ENCODE data around the gene TGFBR3.
A peak's percentile ranks its signal among the peaks of the same experiment; 100 is the strongest.
"Not testable (repeated sequence)": the region's sequence is repeated elsewhere in the genome, so short reads cannot be mapped to it uniquely, and the experiment has no call there.

TGFBR3 gene

GRCh38 chr1:91881280-91881679 is 4.7 kb downstream of the TGFBR3 start:
- no peak for DNase-seq

DNA sequence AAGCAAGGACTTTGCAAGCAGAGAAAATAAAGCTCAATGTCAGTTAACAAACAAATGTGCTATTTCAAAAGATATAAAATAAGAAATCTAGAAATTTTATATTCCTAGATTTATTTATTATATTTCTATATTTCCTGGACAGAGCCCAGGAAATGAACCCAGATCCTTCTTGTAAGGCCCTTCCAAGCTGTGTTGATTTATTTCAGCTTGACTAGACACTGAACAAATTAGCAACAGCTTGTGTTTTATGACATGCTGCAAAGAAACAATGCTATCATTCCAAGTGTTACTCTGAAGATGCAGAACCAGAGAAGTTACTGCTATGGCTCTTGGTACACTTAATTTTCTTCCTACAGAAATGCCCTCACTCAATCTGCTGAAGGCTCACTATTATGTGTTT is 6.2 kb downstream of the TGFBR3 start:
- no peak for DNase-seq

DNA sequence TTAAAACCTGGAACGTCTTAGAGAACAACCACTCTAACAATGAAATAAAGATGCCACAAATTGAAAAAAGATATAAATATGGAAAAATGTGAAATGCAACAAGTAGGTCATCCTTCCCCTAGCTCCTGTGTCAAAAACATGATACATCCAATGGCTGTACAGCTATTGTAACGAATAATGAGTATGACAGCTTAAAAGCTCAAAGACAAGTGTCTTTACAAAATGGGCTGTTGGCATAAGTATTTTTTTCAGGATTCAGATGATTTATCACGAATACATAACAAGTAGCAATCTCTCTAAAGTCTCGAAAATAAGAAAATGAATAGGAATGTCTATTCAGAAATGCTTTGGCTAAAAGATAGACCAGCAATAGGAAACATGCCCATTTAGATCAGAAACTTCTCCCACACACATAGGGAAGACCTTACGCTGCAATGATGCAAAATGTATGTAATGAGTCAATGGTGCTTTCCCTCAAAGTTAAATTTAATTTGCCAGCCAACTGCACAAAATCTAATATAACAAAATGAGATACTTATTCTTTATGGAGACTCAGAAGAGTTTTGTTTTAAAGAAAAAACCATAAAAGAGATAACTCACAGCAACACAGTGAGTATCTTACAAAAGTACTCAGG is 8.3 kb downstream of the TGFBR3 start:
- DNase-seq: no peak

DNA sequence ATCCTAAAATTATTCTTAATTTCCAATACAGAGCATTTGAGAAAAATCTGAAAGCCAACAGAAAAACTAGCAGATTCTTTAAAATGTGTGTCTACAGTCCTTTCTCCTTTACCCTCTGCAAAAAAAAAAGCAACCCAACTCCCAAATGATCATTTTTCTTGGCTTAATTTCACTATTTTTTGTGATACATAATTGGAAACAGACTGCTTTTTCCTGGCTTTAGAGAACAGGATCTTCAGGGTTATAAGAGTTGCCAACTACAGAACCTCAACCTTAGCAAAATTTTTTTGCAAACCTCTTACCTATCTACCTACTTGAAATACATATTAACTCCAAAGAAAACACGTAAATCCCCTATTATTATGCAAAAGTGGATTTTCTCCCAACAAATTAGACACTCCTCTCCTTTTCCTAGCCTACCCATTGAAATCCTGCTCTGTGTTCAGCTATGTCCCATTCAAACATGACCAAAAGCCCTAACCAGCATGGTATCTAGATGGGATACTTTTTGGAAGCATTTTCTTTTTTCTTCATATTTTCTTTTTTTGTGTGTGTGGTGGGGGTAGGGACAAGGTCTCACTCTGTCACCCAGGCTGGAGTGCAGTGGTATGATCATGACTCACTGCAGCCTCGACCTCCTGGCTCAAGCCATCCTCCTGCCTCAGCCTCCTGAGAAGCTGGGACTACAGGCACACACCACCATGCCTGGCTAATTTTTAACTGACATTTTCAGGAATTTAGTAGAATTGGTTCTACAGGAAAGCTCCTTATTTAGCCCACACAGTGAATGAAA is 9.0 kb downstream of the TGFBR3 start:
- no peak for DNase-seq

- no peak for DNase-seq
Measured at GRCh38 chr1:91876040-91876470, 9.9 kb downstream of the TGFBR3 start.

GRCh38 chr1:91874167-91874566 is 11.8 kb downstream of the TGFBR3 start:
- no peak for DNase-seq

DNA sequence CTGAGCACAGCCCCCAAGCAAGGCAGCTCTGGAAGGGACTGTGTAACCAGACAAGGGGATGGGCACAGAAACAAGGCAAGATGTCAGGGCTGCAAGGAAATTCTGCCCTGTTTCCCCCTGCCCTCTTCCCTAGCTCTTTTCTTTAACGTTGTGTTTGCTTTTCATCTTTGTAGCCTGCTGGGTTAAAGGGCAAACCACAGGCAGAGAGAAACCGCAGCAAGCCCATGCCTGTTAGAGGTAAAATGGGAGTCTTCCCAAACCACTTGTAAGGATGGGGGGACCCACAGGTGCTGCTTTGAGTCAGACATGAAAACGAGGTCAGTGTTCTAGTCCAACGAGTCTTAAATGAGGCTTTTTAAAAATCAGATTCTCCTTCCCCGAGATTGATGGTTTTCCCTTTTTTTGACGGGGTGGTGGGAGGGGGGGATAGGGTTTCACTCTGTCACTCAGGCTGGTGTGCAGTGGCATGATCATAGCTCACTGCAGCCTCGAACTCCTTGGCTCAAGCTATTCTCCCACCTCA is 13.3 kb downstream of the TGFBR3 start:
- DNase-seq: peak; percentile 6

- no peak for DNase-seq
Measured at GRCh38 chr1:91872000-91872399, 14.0 kb downstream of the TGFBR3 start.

DNA sequence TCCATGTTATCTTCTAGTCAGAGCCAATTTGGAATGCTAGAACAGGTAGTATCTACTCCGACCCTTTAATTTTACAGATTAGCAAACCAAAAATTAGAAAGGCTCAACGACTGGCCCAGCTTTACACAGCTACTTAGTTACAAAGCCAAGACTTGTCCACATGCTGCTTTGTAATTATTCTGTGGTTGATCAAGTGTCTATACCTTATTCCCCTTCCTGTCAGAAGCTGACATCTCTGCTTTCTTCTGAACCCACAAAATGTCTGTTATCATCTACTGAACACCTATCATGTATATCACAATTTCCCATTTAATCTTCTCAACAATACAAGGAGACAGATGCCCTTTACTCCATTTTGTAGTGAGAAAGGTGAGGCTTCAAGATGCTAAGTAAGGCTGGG is 15.6 kb downstream of the TGFBR3 start:
- DNase-seq: no peak

DNA sequence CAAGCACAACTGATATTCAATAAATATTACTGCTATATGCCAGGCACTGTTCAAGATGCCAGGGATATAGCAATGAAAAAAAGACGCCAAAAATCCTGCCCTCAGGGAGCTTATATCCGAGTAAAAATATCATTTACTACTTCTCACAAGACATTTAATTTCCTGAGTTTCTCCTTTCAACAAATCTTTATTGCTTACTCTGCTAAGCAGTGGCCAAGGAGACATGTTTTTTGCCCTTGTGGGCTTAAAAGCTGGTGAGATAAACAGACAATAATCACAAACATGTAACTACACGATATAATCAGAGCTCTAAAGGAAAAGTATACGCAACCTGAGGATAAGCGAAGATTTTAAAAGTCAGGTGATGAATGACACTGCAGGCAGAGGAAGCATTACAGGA is 19.5 kb downstream of the TGFBR3 start:
- no peak for DNase-seq

- DNase-seq: no peak
Measured at GRCh38 chr1:91864017-91864700, 21.8 kb downstream of the TGFBR3 start.

DNA sequence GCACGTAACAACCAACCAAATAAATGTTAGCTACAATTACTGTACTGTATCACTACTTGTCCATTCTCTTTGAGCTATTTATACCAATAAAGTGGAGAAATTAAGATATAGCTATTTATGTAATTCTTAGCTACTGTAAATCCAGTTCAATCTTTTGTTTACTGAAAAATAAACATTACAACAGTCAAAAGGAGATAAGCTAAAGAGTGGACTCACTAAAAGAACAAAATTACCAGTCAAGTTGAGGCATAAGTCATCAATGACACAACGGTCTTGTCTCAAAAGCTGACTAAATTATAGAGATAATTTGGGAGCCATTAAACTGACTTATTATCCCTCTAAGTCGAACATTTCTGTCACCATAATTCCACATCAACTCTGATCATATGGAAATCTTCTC is 22.5 kb downstream of the TGFBR3 start:
- no peak for DNase-seq

DNA sequence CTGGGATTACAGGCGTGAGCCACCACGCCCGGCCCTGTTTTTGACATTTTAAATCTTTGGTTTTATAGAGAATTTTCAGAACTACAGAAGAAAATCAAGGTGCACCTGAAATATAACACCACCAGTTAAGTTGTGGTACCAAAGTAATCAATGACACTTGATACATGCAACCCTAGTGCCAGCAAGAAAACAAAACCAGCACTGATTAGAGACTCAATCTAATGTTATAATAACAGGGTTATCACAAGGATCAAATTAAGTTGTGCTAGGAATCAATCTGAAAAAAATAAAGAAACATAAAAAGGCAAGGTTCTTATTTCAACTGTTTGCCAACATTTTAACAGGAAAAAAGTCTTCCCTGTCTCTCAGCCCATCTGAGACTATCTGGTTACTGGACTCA is 23.8 kb downstream of the TGFBR3 start:
- no peak for DNase-seq

GRCh38 chr1:91857557-91858239 is 28.3 kb downstream of the TGFBR3 start:
- no peak for DNase-seq

DNA sequence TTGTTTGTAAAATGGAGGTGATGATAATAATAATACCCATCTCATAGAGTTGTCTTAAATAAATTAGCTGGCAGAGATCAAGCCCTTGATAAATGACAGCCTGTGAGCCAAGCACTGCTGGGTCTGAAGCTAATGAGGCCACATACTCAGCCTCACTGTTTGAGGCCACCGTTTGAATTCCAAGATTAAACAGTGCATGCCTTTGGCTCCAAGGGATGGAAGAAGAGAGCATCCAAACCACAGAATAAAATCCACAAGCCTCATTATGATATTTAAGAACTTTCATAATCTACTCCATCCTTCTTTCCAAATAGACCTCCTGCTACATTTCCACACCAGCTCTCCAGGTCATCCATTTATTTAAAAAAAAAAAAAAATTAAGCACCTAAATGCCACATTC is 29.0 kb downstream of the TGFBR3 start:
- DNase-seq: no peak

- no peak for DNase-seq
Measured at GRCh38 chr1:91854852-91855534, 31.0 kb downstream of the TGFBR3 start.

DNA sequence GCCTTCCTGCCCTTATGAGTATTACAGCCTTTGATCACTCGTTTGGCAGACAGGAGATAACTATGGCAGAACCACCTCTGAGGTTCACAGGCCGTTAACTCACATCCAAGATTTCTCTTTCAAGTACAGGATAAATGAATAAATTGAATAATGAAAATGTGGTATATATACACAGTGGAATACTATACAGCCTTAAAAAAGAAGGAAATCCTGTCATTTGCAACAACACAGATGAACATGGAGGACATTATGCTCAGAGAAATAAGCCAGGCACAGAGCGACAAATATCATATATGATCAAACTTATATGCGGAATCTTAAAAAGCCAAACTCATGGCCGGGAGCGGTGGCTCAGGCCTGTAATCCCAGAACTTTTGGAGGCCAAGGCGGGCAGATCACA is 32.6 kb downstream of the TGFBR3 start:
- DNase-seq: no peak

- DNase-seq: not testable (repeated sequence)
Measured at GRCh38 chr1:91852011-91852410, 33.9 kb downstream of the TGFBR3 start.

DNA sequence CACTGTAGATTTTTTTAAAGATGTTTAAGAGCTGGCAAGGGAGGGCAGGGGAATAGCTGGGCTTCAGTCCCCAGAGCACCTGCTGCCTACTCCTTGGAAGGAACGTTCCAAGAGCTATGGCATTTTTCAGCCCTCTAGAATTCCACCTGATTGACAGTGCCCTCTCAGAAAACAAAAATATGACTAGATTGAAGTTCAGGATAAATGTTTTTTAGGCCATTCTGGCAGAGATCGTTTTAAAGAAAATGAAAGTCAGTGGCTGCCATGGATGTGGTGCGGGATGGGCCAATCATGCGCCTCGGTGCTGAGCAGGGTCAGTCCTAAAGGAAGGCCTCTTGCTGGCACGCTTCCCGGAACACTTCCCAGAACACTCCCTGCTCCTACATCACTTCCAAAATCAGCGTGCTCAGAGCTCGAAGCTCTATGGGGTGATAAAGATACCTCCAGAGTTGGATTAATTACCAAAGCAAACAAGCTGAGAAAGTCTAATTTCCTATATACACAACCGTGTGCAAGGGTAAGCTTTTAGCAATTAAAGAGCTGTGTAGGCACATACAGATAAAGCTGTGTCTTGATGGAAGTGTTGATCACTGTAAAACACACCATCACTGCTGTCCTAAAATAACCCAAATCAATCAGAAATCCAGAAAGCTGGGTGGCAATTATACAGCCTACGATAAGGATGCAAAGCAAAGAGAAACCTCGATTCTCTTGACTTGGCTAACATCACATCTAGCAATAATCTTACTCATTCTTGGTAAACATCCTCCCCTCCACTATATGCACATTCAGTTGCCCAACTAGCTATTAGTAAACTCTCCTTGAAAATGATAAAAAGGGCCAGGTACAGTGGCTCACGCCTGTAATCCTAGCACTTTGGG is 34.6 kb downstream of the TGFBR3 start:
- DNase-seq: peak; percentile 74

- no peak for DNase-seq
Measured at GRCh38 chr1:91850708-91851107, 35.2 kb downstream of the TGFBR3 start.

- DNase-seq: no peak
Measured at GRCh38 chr1:91847851-91848250, 38.1 kb downstream of the TGFBR3 start.

DNA sequence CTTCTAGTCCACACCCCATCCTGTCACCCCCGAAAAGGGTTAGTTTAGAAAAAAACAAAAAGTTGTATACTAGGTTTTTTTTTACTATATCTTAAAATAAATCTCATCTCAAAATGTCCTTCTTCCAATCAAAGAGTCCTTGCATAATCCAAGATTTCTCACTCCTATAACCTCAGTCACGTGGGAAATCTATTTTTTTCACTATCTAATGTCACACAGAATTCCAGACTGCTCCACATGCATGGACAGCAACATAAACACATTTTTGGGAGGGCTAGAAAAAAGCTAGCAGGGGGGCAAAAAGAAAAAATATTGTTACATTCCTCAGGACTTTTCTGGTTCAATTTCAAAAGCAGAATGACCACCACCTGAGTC is 39.3 kb downstream of the TGFBR3 start:
- DNase-seq: no peak

Measured in NCI-H69 (cell line).